ENCODE data around the gene ATP5F1B.

Gene ATP5F1B

DNA sequence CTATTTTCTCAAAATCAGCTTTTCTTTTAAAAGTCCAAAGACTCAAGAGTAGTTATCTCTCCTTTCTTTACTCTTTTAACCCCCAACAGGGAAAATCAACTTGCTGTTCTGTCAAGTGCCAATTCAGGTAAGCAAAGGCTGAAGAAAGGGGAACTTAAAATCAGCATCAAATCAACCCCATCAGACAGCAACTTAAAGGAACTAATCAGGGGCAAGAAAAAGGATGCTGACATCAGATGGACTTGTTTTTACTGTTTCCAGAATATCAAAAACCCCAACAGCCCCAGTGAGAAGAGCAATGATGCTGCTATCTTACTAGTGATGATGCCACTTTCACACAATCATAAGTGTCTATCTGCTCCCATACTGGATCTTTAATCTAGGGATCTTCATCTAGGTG is 19.1 kb downstream of the ATP5F1B start:
- TF ChIP-seq CREB1 (IDR thresholded peaks at IDR 0.05; ENCODE audit: low read depth) (no peak), TCF12 (IDR thresholded peaks at IDR 0.05; ENCODE audit: low read depth) (no peak), RAD21 (IDR thresholded peaks at IDR 0.05; ENCODE audit: low read depth) (no peak), TEAD4 (IDR thresholded peaks at IDR 0.05) (no peak), MAX (IDR thresholded peaks at IDR 0.05) (no peak), EP300 (IDR thresholded peaks at IDR 0.05; ENCODE audit: borderline replicate concordance) (no peak), USF1 (IDR thresholded peaks at IDR 0.05) (no peak), CEBPB (IDR thresholded peaks at IDR 0.05) (no peak)

GRCh38 chr12:56622535-56622934 is 23.2 kb downstream of the ATP5F1B start:
- TF ChIP-seq RAD21 (IDR thresholded peaks at IDR 0.05; ENCODE audit: low read depth): no peak
- no peak for TF ChIP-seq CEBPB (IDR thresholded peaks at IDR 0.05)
- no peak for TF ChIP-seq TCF12 (IDR thresholded peaks at IDR 0.05; ENCODE audit: low read depth)
- TF ChIP-seq CREB1 (IDR thresholded peaks at IDR 0.05; ENCODE audit: low read depth): no peak
- TF ChIP-seq, protein P1, sequence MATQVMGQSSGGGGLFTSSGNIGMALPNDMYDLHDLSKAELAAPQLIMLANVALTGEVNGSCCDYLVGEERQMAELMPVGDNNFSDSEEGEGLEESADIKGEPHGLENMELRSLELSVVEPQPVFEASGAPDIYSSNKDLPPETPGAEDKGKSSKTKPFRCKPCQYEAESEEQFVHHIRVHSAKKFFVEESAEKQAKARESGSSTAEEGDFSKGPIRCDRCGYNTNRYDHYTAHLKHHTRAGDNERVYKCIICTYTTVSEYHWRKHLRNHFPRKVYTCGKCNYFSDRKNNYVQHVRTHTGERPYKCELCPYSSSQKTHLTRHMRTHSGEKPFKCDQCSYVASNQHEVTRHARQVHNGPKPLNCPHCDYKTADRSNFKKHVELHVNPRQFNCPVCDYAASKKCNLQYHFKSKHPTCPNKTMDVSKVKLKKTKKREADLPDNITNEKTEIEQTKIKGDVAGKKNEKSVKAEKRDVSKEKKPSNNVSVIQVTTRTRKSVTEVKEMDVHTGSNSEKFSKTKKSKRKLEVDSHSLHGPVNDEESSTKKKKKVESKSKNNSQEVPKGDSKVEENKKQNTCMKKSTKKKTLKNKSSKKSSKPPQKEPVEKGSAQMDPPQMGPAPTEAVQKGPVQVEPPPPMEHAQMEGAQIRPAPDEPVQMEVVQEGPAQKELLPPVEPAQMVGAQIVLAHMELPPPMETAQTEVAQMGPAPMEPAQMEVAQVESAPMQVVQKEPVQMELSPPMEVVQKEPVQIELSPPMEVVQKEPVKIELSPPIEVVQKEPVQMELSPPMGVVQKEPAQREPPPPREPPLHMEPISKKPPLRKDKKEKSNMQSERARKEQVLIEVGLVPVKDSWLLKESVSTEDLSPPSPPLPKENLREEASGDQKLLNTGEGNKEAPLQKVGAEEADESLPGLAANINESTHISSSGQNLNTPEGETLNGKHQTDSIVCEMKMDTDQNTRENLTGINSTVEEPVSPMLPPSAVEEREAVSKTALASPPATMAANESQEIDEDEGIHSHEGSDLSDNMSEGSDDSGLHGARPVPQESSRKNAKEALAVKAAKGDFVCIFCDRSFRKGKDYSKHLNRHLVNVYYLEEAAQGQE (IDR thresholded peaks at IDR 0.05; ENCODE audit: low read depth): no peak
- no peak for TF ChIP-seq EP300 (IDR thresholded peaks at IDR 0.05; ENCODE audit: borderline replicate concordance)
- no peak for TF ChIP-seq FOXM1 (IDR thresholded peaks at IDR 0.05; ENCODE audit: borderline replicate concordance, low read depth)
- TF ChIP-seq TAF1 (IDR thresholded peaks at IDR 0.05; ENCODE audit: low read depth): no peak
- TF ChIP-seq EGR1 (IDR thresholded peaks at IDR 0.05): no peak
- TF ChIP-seq ZBTB7A (IDR thresholded peaks at IDR 0.05; ENCODE audit: low read depth): no peak
- TF ChIP-seq YY1 (IDR thresholded peaks at IDR 0.05; ENCODE audit: low read depth): no peak
- TF ChIP-seq MAX (IDR thresholded peaks at IDR 0.05): no peak

- TF ChIP-seq RAD21 (IDR thresholded peaks at IDR 0.05; ENCODE audit: low read depth) (no peak), EGR1 (IDR thresholded peaks at IDR 0.05) (no peak), ZBTB7A (IDR thresholded peaks at IDR 0.05; ENCODE audit: low read depth) (no peak), CEBPB (IDR thresholded peaks at IDR 0.05) (no peak), TEAD4 (IDR thresholded peaks at IDR 0.05) (no peak), EP300 (IDR thresholded peaks at IDR 0.05; ENCODE audit: borderline replicate concordance) (no peak), TCF12 (IDR thresholded peaks at IDR 0.05; ENCODE audit: low read depth) (no peak), NFIC (IDR thresholded peaks at IDR 0.05) (no peak), TAF1 (IDR thresholded peaks at IDR 0.05; ENCODE audit: low read depth) (no peak), FOXM1 (IDR thresholded peaks at IDR 0.05; ENCODE audit: borderline replicate concordance, low read depth) (no peak), USF1 (IDR thresholded peaks at IDR 0.05) (no peak), CREB1 (IDR thresholded peaks at IDR 0.05; ENCODE audit: low read depth) (no peak), YY1 (IDR thresholded peaks at IDR 0.05; ENCODE audit: low read depth) (no peak), MAX (IDR thresholded peaks at IDR 0.05) (no peak)
- TF ChIP-seq, protein P1 (IDR thresholded peaks at IDR 0.05; ENCODE audit: low read depth): no peak
These were observed 28.9 kb downstream of the ATP5F1B start for GRCh38 chr12:56616925-56617324.

- TF ChIP-seq TEAD4 (IDR thresholded peaks at IDR 0.05): no peak
- TF ChIP-seq TCF12 (IDR thresholded peaks at IDR 0.05; ENCODE audit: low read depth): no peak
- TF ChIP-seq MAX (IDR thresholded peaks at IDR 0.05): no peak
- TF ChIP-seq, protein P1 (IDR thresholded peaks at IDR 0.05; ENCODE audit: low read depth): no peak
- TF ChIP-seq CREB1 (IDR thresholded peaks at IDR 0.05; ENCODE audit: low read depth): no peak
- no peak for TF ChIP-seq YY1 (IDR thresholded peaks at IDR 0.05; ENCODE audit: low read depth)
These were observed 29.5 kb downstream of the ATP5F1B start for GRCh38 chr12:56616244-56616643.
